Activated T-cell treated with anti-CD3 and anti-CD28 coated beads for 24 hours (primary cell): Measurements from ENCODE around the gene WWOX.
A peak's percentile ranks its signal among the peaks of the same experiment; 100 is the strongest.
"Not testable (repeated sequence)": the region's sequence is repeated elsewhere in the genome, so short reads cannot be mapped to it uniquely, and the experiment has no call there.

ENCODE experiments used
- DNase-seq: peaks from one replicate; pipeline ENCODE4 v3.0.0-alpha.2; 2020; ENCODE audit warnings: low read depth

The WWOX gene

DNA sequence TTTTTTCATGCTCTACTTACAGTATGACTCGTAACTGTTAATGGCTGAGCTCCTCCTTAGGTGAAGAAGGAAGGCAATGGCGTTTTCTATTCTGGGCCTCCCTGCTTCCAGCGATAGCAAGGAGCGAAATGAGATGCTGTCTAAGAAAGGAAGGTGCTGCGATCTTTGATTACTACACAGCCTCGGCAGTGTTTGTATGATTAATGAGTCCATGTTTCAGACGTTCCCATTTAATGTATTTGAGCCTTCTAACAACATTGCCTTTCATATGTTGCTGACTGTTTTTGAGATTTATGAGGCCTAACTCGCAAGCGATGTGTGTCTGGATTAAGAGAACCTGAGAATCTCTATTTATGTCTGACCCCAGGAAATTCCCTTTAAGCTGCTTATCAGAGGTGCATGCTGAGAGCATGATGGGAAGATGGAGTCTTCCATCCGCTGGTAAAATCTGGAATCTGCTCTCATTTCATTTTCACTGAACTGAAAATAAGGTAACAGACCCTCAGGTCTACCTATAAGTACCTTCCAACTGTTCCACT, 403.4 kb downstream of the WWOX start:
- DNase-seq, result no peak

- DNase-seq, result peak; percentile 9
Observed at GRCh38 chr16:78503602-78504001, 404.1 kb downstream of the WWOX start.

DNA sequence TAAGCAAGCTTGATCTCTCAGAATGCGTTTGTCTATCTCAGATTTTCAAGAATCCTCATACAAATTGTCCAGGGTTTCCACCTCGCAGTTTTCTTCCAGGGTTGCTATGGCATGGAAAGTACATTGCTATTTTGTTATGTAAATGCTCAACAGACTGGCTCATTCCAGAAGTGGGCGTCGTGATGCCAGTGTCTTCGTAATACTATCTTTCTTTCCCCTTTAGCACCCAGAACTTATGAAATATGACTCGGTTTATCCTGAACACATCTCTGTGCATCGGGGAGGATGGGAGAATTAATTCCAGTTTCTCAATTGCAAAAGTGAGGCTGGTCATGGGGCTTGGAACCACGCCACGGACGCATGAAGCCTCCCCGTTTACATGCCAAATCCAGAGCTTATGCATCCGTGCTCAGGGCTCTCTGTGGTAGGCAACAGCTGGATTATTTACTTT, 405.0 kb downstream of the WWOX start:
- no peak for DNase-seq

- DNase-seq, result no peak
Observed at GRCh38 chr16:78505036-78505435, 405.6 kb downstream of the WWOX start.

- DNase-seq, result no peak
Observed at GRCh38 chr16:78505544-78506366, 406.3 kb downstream of the WWOX start.

DNA sequence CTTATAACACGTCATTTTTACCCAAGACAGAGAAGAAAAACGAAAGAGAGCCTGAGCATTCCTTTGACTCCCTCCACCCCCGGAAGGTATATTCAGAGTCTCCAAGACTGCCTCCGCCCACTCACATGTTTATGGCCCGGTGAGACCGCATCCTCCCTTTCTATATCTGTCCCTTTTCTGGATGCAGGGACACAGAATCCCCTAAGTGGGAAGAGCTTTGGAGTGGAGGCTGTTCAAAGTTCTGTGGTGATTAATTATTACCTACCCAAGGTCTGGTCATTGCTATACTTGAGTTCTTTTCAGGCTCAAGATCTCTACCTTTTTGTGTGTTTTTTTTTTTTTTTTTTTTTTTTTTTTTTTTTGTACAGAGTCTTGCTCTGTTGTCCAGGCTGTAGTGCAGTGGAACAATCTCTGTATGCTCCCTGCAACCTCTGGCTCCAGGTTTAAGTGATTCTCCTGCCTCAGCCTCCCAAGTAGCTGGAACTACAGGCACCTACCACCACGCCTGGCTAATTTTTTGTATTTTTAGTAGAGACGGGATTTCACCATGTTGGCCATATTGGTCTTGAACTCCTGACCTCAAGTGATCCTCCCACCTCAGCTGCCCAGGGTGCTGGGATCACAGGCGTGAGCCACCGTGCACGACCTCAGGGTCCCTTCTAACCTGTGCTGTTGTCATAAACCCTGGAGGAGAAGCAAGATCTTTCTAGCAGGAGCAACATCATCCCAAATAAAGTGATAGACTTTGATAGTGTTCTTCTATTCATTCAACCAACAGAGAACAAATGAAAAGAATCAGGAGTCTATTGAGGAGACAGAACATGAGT, 407.1 kb downstream of the WWOX start:
- no peak for DNase-seq

DNA sequence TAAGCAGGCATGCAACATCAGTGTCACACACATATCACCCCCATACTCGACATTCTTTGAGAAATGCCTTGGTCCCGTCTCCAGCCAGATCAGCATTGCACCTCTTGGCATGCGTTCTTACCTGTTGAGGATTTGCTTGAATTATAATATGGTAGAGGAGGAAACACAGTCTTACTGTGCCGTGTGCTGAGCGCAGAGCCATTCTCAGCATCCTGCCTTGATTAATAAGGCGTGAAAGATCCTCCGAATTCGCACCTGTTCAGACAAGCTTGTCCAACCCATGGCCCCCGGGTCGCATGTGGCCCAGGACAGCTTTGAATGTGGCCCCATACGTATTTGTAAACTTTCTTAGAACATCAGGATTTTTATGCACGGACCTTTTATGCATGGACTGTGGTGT, 408.1 kb downstream of the WWOX start:
- no peak for DNase-seq

GRCh38 chr16:78509965-78510364, 410.5 kb downstream of the WWOX start:
- DNase-seq, result no peak

- no peak for DNase-seq
Observed at GRCh38 chr16:78510496-78510895, 411.0 kb downstream of the WWOX start.

- no peak for DNase-seq
Observed at GRCh38 chr16:78513838-78514237, 414.4 kb downstream of the WWOX start.

DNA sequence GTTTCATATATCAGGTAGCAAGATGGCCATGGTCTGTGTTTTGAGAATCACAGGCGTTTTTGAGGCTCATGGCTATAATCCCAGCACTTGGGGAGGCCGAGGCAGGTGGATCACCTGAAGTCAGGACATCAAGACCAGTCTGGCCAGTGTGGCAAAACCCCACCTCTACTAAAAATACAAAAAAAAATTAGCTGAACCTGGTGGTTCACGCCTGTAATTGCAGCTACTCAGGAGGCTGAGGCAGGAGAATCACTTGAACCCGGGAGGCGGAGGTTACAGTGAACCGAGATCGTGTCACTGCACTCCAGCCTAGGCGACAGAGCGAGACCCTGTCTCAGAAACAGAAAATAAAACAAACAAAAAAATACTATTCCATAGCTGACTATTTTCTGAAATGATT, 415.4 kb downstream of the WWOX start:
- not testable (repeated sequence) for DNase-seq

GRCh38 chr16:78515421-78515820, 416.0 kb downstream of the WWOX start:
- no peak for DNase-seq

GRCh38 chr16:78516006-78516736, 416.7 kb downstream of the WWOX start:
- no peak for DNase-seq

GRCh38 chr16:78519896-78520295, 420.4 kb downstream of the WWOX start:
- DNase-seq, result no peak

DNA sequence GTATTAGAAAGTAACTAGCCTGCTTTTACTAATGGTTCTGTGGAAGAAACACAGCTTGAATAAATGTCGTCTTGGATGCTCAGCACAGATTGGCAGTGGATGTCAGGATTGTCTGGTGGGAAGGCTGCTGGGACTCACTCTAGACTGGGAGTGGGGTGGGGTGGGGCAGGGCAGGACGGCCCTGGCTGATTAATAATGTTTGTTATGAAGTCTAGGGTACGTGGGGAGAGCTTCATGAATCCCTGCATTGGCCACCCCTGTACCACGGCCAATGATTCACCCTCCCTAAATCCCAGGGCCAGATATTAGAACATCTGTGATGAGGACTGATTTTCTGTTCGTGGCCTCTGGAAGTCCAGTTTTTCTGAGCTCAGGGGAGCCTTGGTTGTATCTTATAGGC, 421.0 kb downstream of the WWOX start:
- DNase-seq, result no peak

- DNase-seq, result no peak
Observed at GRCh38 chr16:78522327-78522726, 422.9 kb downstream of the WWOX start.

DNA sequence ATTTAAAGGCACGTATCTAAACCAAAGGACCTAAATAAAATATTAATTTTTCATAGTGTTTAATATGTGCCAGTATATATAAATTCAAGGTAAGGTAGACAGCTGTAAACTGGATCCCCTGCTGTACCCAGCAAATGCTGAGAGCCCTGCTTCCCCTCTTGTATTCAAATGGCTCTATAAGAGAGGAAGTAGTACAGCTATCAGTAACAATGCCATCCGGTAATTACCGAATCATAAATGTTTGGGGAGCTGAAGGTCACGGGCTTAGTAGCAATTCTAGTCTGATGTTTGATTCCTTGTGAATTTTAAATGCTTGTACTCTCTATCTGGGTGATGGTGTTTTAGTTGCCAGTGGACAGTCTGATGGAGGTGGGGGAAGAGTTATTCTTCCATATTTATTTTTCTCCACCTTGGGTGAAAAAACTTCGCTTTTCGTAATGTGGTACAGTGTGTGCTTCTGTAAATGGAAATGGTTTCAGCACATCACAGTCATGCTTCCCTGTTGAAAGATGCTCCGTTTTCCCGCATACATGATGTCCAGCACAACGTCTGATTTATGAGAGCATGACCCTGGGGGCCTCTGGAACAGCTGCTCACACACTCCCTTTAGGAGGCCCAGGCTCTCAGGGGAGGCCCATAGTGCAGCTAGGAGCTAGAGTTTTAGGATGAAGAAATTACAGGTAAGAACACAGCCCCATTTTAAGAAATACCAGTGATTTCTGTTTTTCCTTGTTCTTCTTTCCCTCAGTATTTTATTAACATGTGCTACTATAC, 423.9 kb downstream of the WWOX start:
- no peak for DNase-seq

GRCh38 chr16:78524066-78524595, 424.7 kb downstream of the WWOX start:
- no peak for DNase-seq

DNA sequence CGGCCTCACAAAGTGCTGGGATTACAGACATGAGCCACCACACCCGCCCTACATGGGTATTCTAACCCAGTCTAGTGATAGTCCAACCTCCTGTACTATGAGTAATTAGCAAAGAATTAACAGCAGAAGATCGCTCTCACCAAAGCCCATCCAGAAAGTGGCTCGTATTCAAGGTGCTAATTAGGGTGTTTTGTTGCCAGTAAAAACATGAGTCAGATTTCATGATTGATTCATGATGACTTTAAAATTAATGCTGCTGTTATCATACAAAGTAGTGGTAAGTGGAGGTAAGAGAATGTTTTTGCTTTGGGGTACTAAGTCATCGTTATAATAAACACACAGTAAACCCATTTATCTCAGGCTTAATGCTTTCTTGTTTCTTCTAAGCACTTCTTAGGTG, 428.8 kb downstream of the WWOX start:
- DNase-seq, result no peak

DNA sequence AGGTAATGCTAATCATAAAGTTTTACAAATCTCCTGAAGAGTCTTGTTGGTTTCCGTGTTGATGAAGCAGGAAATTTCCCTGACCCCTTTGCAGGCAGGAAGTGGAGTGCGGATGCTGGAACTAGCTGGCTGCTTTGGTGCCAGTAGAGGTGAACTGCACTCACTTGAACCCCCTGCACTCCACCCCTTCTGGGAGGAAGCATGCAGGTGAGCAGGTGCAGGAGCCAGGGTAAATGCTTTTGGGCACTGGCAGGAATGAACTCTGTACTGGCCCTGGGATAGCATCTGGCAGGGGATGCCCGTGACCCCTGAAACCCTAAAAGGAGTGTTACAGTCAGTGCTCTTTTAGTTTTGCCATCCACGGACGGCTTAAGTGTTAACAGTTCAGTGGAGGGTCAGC, 430.4 kb downstream of the WWOX start:
- no peak for DNase-seq

GRCh38 chr16:78530283-78530682, 430.8 kb downstream of the WWOX start:
- DNase-seq, result no peak
